Measurements from ENCODE around the gene ALDH1A2.

The ALDH1A2 gene

GRCh38 chr15:57945616-57946015, 119.9 kb downstream of the ALDH1A2 start:
- no peak for TF ChIP-seq CTCF (IDR thresholded peaks at IDR 0.05; ENCODE audit: low read depth, low read length)
- no peak for DNase-seq
- Histone ChIP-seq H3K9me3 (no peaks in the 10 kb centered on the region), H3K36me3 (no peaks in the 10 kb centered on the region), H3K4me1 (peaks cover 18% of the 10 kb centered on the region), H3K27me3 (no peaks in the 10 kb centered on the region), H3K4me3 (ENCODE audit: low read depth, low read length) (no peak overlapping the region)

DNA sequence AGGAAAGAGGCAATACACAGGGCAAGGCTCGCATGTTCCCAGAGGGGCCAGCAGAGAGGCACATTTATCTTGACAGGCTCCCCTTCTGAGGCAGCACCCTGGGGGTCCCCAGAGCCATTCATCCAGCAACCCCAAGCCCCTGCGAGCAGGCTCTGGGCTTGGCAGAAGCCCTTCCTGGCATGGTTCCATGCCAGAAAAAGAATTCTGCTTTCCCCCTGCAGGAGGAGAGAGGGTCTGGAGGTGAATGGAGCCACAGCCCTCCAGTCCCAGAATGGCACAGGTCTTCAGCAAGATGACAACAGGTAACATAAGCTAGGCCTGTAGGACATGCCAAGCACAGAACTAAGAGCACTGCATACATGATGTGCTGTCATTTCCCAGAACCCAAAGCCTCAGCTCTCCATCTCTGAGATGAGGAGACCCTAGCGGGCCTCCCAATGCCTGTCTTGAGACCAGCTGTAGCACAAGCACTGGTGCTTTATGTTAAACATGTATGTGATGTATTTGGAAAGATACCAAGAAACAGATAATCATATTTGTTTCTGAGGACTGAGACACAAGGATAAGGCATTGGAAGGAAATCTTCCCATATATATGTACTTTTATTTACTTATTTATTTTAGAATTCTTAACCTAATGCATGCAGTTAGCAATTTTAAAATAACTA, 121.6 kb downstream of the ALDH1A2 start:
- H3K36me3 ChIP-seq = no peaks in the 10 kb centered on the region

DNA sequence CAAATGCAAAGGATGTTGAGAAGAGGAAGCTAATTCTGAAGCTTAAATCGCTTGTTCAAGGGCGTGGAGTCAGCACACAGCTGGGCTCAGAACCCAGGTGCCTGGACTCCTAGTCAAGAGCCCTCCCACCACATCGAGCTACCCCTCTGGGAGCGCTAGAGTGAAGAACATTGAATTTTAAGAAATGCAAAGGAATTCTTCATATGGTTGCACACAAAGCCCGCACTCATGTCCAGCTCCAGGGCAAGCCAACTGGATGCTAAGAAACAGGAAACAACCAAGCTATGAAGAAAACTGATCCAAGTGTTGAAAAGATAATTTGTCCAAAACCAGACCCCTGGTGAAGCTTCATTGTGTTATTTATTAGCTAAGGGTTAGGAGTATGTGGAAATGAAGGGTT, 122.3 kb downstream of the ALDH1A2 start:
- no peaks in the 10 kb centered on the region; the same call in 1 of the 2 replicates for H3K4me1 ChIP-seq
- DNase-seq = no peak
- H3K27me3 ChIP-seq = no peaks in the 10 kb centered on the region
- no peaks in the 10 kb centered on the region for H3K9me3 ChIP-seq
- no peak for TF ChIP-seq CTCF (IDR thresholded peaks at IDR 0.05; ENCODE audit: low read depth, low read length)
- no peak overlapping the region for H3K4me3 ChIP-seq (ENCODE audit: low read depth, low read length)
- H3K36me3 ChIP-seq = no peaks in the 10 kb centered on the region

More for the DNA sequence above, 121.6 kb downstream of the ALDH1A2 start:
- Histone ChIP-seq H3K4me3 (ENCODE audit: low read depth, low read length) (no peak overlapping the region), H3K9me3 (no peaks in the 10 kb centered on the region), H3K4me1 (peaks cover 6% of the 10 kb centered on the region), H3K27me3 (no peaks in the 10 kb centered on the region)
- no peak for TF ChIP-seq CTCF (IDR thresholded peaks at IDR 0.05; ENCODE audit: low read depth, low read length)
- no peak for DNase-seq

DNA sequence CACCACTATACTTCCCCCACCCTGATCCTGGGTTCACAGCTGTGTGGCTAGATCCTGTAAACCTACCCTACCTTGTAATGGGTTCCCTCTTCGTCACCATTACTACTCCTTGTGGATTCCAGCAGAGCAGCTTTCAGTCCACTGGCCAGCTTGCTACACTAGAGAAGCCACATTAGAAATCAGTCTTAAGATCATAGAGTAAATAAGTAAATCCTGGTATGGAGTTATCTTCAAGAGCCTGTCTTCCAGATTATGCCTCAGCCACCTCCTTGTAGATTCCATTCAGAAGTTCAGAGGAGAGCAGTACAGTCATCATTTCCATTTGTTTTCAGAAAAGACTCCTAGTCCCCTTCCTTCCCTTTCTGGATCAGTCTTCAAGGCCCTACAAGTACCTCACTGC, 123.7 kb downstream of the ALDH1A2 start:
- no peaks in the 10 kb centered on the region for H3K4me1 ChIP-seq
- H3K9me3 ChIP-seq = no peaks in the 10 kb centered on the region
- no peak for TF ChIP-seq CTCF (IDR thresholded peaks at IDR 0.05; ENCODE audit: low read depth, low read length)
- H3K27me3 ChIP-seq = no peaks in the 10 kb centered on the region
- no peak overlapping the region for H3K4me3 ChIP-seq (ENCODE audit: low read depth, low read length)
- no peaks in the 10 kb centered on the region for H3K36me3 ChIP-seq
- no peak for DNase-seq

DNA sequence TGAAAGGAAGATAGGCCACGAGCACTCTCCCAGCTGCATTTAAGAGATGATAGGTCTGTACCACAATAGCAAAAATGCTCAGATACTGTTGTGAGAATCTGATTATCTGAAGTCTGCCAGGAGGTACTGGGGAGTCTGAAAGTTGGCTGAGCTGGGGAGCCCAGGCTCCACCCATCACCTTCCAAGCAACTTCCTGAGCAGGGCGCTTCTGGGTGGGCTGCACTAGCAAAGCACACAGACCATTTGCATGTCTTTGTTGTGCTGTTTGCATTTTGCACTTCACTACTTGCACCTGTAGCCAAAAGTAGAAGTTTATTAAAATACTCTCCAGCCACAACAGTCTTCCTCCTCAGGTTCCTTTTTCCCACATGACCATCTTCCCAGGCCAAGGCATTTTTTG, 133.2 kb downstream of the ALDH1A2 start:
- Histone ChIP-seq H3K9me3 (no peaks in the 10 kb centered on the region), H3K36me3 (no peaks in the 10 kb centered on the region), H3K4me1 (no peaks in the 10 kb centered on the region), H3K4me3 (ENCODE audit: low read depth, low read length) (no peak overlapping the region), H3K27me3 (no peaks in the 10 kb centered on the region)
- DNase-seq = no peak
- no peak for TF ChIP-seq CTCF (IDR thresholded peaks at IDR 0.05; ENCODE audit: low read depth, low read length)

GRCh38 chr15:57931570-57931969, 133.9 kb downstream of the ALDH1A2 start:
- no peaks in the 10 kb centered on the region for H3K27me3 ChIP-seq
- no peak for TF ChIP-seq CTCF (IDR thresholded peaks at IDR 0.05; ENCODE audit: low read depth, low read length)
- H3K4me1 ChIP-seq = no peaks in the 10 kb centered on the region
- no peak for DNase-seq
- no peak overlapping the region for H3K4me3 ChIP-seq (ENCODE audit: low read depth, low read length)
- no peaks in the 10 kb centered on the region for H3K9me3 ChIP-seq
- H3K36me3 ChIP-seq = no peaks in the 10 kb centered on the region
